Measurements from ENCODE around the gene ARHGAP31.

DNA sequence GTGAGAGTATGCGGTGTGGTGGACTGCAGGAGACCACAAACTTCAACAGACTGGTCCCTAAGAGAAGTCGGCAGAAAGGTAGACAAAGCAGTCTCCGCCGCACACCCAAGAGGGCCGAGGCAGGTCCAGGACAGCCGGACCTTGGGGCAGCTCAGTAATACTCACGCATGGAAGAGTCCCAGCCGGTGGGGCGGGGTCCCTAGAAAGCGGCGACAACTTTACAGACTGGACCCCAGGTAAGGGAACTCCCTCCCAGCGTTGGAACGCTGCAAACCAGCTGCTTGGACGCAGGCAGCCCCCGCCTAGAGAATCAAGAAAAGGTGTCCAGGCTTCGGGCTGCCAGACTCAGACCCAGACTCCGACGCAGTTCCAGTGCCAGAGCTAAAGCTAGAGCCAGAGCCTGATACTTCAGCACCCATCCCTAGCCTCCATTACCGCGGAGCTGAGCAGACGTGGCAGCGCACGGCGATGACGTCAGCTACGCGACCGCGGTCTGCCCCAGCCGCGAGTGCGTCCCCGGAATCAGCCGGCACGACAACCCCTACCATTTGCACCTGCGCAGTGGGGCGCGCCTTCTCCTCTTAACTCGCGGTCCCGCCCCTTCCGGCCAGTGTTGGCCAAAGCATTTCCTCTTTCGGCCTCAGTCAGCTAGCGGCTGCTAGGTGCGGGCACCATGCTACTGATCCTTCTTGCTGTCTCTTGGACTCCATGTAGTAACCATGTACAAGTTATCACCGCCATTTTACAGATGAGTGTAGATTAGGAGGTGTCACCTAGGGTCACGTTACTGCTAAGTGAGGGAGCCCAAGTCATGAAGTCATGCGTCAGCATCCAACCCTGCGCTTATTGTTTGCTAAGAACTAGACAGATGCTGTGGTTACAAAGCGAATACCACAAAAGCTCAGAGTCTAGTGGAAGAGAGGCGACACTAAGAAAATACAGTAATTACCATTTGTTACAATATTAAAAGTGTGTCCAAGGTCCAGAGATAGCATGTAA, 169.3 kb downstream of the ARHGAP31 start, which contains the start of gene TMEM39A:
- TF ChIP-seq, protein P1, sequence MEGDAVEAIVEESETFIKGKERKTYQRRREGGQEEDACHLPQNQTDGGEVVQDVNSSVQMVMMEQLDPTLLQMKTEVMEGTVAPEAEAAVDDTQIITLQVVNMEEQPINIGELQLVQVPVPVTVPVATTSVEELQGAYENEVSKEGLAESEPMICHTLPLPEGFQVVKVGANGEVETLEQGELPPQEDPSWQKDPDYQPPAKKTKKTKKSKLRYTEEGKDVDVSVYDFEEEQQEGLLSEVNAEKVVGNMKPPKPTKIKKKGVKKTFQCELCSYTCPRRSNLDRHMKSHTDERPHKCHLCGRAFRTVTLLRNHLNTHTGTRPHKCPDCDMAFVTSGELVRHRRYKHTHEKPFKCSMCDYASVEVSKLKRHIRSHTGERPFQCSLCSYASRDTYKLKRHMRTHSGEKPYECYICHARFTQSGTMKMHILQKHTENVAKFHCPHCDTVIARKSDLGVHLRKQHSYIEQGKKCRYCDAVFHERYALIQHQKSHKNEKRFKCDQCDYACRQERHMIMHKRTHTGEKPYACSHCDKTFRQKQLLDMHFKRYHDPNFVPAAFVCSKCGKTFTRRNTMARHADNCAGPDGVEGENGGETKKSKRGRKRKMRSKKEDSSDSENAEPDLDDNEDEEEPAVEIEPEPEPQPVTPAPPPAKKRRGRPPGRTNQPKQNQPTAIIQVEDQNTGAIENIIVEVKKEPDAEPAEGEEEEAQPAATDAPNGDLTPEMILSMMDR (IDR thresholded peaks at IDR 0.05; ENCODE audit: low read depth, low read length), result no peak
- no peak for TF ChIP-seq EZH2phosphoT487 (IDR thresholded peaks at IDR 0.05; ENCODE audit: low read depth)
